ENCODE data around the gene SOHLH1.

The SOHLH1 gene

GRCh38 chr9:135662758-135663450 lies 36.4 kb downstream of the SOHLH1 start, which contains the start of gene LCN9:
Gene LCN9 (plus strand): TSS chr9:135663309. CDS start chr9:135663322, 13 bp downstream.
- DNase-seq = peak in 20 of 56 donors; percentile 2 to 55 (median 22)

- DNase-seq = no peak
These were observed 37.3 kb downstream of the SOHLH1 start for GRCh38 chr9:135661816-135662560.

- DNase-seq = no peak
These were observed 38.9 kb downstream of the SOHLH1 start for GRCh38 chr9:135660407-135660806.

- DNase-seq = no peak
These were observed 40.0 kb downstream of the SOHLH1 start for GRCh38 chr9:135659252-135659651.

- DNase-seq = no peak
These were observed 41.9 kb downstream of the SOHLH1 start for GRCh38 chr9:135657416-135657815.

GRCh38 chr9:135655317-135655716 lies 44.0 kb downstream of the SOHLH1 start:
- no peak for DNase-seq

GRCh38 chr9:135650408-135650807 lies 48.9 kb downstream of the SOHLH1 start:
- DNase-seq = no peak

- DNase-seq = no peak
These were observed 49.8 kb downstream of the SOHLH1 start for GRCh38 chr9:135649508-135649907.

- peak in 15 of 56 donors; percentile 2 to 62 (median 26) for DNase-seq
These were observed 50.5 kb downstream of the SOHLH1 start for GRCh38 chr9:135648494-135649410.

- no peak for DNase-seq
These were observed 51.4 kb downstream of the SOHLH1 start for GRCh38 chr9:135647884-135648283.

- no peak for DNase-seq
These were observed 54.6 kb downstream of the SOHLH1 start for GRCh38 chr9:135644631-135645218.

Measured in nucleus accumbens (tissue), 56 donors.